ENCODE results near the gene PIM3. TPM values are rescaled to one million over a fixed set of nuclear protein-coding genes. Genes with fewer than 3 reads are reported as not detected.

Gene PIM3
- total and polyA plus RNA-seq, 10 of the 15 experiments (the other 5 are each of a cell fraction or from before 2014, with no cell fraction given) = 0.31 to 60.8 (median 12.4) TPM

DNA sequence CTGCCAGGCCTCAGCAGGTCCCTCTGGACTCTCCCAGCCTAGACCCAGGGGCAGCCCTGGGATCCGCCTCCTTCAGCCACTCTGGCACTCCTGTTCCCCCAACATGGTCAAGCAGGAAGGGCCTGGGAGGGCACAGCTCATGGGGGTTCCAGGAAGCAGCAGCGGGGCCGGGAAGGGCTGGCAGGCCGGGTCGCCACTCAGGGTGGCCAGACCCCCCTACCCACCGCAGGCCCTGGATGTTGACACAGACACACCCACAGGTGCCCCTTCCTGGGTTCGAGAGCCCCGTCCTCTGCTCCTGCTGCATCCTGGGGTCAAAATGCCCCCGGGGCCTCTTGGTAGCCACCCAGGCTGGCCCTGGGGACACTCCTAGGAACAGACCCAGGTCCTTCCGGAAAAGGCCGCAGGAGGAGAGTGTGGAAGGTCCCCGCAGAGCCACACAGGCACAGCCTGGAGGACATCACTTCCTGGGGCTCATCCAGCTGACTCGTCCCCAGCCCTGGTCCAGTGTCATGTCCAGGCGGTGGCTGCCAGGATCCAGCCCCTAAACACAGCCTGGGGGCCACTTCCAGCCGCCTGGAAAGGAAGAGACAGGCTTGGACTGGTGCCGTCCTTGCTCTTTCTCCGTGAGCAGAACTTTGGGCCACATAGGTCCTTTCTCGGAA lies 6.8 kb upstream of the PIM3 start (continued):
- TF ChIP-seq, protein P1, sequence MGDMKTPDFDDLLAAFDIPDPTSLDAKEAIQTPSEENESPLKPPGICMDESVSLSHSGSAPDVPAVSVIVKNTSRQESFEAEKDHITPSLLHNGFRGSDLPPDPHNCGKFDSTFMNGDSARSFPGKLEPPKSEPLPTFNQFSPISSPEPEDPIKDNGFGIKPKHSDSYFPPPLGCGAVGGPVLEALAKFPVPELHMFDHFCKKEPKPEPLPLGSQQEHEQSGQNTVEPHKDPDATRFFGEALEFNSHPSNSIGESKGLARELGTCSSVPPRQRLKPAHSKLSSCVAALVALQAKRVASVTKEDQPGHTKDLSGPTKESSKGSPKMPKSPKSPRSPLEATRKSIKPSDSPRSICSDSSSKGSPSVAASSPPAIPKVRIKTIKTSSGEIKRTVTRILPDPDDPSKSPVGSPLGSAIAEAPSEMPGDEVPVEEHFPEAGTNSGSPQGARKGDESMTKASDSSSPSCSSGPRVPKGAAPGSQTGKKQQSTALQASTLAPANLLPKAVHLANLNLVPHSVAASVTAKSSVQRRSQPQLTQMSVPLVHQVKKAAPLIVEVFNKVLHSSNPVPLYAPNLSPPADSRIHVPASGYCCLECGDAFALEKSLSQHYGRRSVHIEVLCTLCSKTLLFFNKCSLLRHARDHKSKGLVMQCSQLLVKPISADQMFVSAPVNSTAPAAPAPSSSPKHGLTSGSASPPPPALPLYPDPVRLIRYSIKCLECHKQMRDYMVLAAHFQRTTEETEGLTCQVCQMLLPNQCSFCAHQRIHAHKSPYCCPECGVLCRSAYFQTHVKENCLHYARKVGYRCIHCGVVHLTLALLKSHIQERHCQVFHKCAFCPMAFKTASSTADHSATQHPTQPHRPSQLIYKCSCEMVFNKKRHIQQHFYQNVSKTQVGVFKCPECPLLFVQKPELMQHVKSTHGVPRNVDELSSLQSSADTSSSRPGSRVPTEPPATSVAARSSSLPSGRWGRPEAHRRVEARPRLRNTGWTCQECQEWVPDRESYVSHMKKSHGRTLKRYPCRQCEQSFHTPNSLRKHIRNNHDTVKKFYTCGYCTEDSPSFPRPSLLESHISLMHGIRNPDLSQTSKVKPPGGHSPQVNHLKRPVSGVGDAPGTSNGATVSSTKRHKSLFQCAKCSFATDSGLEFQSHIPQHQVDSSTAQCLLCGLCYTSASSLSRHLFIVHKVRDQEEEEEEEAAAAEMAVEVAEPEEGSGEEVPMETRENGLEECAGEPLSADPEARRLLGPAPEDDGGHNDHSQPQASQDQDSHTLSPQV (IDR thresholded peaks at IDR 0.05) = no peak
- TF ChIP-seq, protein P2, sequence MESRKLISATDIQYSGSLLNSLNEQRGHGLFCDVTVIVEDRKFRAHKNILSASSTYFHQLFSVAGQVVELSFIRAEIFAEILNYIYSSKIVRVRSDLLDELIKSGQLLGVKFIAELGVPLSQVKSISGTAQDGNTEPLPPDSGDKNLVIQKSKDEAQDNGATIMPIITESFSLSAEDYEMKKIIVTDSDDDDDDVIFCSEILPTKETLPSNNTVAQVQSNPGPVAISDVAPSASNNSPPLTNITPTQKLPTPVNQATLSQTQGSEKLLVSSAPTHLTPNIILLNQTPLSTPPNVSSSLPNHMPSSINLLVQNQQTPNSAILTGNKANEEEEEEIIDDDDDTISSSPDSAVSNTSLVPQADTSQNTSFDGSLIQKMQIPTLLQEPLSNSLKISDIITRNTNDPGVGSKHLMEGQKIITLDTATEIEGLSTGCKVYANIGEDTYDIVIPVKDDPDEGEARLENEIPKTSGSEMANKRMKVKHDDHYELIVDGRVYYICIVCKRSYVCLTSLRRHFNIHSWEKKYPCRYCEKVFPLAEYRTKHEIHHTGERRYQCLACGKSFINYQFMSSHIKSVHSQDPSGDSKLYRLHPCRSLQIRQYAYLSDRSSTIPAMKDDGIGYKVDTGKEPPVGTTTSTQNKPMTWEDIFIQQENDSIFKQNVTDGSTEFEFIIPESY (IDR thresholded peaks at IDR 0.05) = no peak

DNA sequence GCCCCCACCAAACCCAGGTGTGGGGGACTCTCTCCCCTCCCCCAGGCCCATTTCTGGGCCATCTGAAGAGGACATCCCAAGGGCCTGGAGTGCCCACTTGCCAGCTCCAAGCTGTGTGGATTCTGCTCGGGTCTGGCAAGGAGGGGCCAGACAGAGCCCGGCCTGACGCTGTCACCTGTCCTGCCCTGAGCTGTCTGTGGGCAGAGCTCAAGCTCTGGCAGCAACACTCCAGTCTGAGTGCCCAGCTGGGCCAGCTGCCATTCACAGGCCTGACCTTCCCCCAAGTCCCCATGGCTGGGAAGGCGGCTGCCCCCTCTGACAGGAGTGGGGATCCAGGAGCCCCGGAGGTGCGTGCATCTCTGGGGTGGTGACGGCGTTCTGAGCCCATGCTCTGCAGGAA lies 6.2 kb upstream of the PIM3 start:
- no TSS peak for BruUV-seq (replicated peaks)
- no peak for FAIRE-seq
- no peak overlapping the region for H3K4me3 ChIP-seq
- intact Hi-C loops (cut with micrococcal nuclease; ENCODE audit: unreplicated experiment) = no loop called here
- ChIA-PET CTCF (no interaction called here), SMC1A (ENCODE audit: uncharacterized antibody, unreplicated experiment) (no interaction called here), RAD21 (ENCODE audit: unreplicated experiment) (no interaction called here), POLR2A (no interaction called here)
- H3K27ac ChIP-seq (ENCODE audit: control insufficient read depth, insufficient read depth) = no peak overlapping the region
- no peaks in the 10 kb centered on the region; the same call in 1 of the 2 replicates for H3K79me2 ChIP-seq (ENCODE audit: control insufficient read depth, insufficient read depth, low read length)
- H4K20me1 ChIP-seq (ENCODE audit: control insufficient read depth, insufficient read depth) = no peaks in the 10 kb centered on the region
- no peaks in the 10 kb centered on the region for H3K27me3 ChIP-seq (replicated peaks in 1 of 2; ENCODE audit: control insufficient read depth in 2 of 2, insufficient read depth in 2 of 2, low read length in 1 of 2)
- in situ Hi-C loops (cut with MboI) = no loop called here
- no peak overlapping the region for H2AFZ ChIP-seq (ENCODE audit: control insufficient read depth, low read depth, low read length)
- H3K4me2 ChIP-seq (ENCODE audit: control insufficient read depth, insufficient read depth) = no peak overlapping the region
- no peaks in the 10 kb centered on the region for H3K9me3 ChIP-seq (replicated peaks; ENCODE audit: control insufficient read depth, insufficient read depth, low read length)
- WGBS (ENCODE audit: insufficient coverage, insufficient replicate concordance, low lambda C conversion rate, missing lambda C conversion rate) = 64% methylated on average over 8 of the region's 8 CpGs
- ATAC-seq = no peak
- peaks cover 3% of the 10 kb centered on the region for H3K4me1 ChIP-seq (ENCODE audit: control insufficient read depth, insufficient read depth, low read length)
- no peak overlapping the region for H3K9ac ChIP-seq (ENCODE audit: control insufficient read depth, insufficient read depth, low read length)
- DNase-seq (ENCODE audit: low read depth, low spot score) = no peak
- H3K36me3 ChIP-seq (ENCODE audit: control insufficient read depth in 2 of 2, insufficient read depth in 2 of 2, low read length in 1 of 2) = no peaks in the 10 kb centered on the region
- TF ChIP-seq, protein P3, sequence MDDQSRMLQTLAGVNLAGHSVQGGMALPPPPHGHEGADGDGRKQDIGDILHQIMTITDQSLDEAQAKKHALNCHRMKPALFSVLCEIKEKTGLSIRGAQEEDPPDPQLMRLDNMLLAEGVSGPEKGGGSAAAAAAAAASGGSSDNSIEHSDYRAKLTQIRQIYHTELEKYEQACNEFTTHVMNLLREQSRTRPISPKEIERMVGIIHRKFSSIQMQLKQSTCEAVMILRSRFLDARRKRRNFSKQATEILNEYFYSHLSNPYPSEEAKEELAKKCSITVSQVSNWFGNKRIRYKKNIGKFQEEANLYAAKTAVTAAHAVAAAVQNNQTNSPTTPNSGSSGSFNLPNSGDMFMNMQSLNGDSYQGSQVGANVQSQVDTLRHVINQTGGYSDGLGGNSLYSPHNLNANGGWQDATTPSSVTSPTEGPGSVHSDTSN (IDR thresholded peaks at IDR 0.05; ENCODE audit: insufficient replicate concordance, low read depth, low read length) = no peak
- TF ChIP-seq PAX5 (IDR thresholded peaks at IDR 0.05; ENCODE audit: borderline replicate concordance, low read depth, low read length) (no peak), ZNF24 (IDR thresholded peaks at IDR 0.05) (no peak), JUND (IDR thresholded peaks at IDR 0.05; ENCODE audit: low read depth, low read length) (no peak), GATAD2B (conservative IDR thresholded peaks at IDR 0.05; ENCODE audit: low read depth) (no peak), SMARCA5 (IDR thresholded peaks at IDR 0.05) (no peak), EZH2 (IDR thresholded peaks at IDR 0.05; ENCODE audit: borderline replicate concordance, control insufficient read depth, low read depth, low read length) (no peak), FOS (IDR thresholded peaks at IDR 0.05; ENCODE audit: borderline replicate concordance, extremely low read depth, insufficient read length) (no peak)
- TF ChIP-seq, protein P4, sequence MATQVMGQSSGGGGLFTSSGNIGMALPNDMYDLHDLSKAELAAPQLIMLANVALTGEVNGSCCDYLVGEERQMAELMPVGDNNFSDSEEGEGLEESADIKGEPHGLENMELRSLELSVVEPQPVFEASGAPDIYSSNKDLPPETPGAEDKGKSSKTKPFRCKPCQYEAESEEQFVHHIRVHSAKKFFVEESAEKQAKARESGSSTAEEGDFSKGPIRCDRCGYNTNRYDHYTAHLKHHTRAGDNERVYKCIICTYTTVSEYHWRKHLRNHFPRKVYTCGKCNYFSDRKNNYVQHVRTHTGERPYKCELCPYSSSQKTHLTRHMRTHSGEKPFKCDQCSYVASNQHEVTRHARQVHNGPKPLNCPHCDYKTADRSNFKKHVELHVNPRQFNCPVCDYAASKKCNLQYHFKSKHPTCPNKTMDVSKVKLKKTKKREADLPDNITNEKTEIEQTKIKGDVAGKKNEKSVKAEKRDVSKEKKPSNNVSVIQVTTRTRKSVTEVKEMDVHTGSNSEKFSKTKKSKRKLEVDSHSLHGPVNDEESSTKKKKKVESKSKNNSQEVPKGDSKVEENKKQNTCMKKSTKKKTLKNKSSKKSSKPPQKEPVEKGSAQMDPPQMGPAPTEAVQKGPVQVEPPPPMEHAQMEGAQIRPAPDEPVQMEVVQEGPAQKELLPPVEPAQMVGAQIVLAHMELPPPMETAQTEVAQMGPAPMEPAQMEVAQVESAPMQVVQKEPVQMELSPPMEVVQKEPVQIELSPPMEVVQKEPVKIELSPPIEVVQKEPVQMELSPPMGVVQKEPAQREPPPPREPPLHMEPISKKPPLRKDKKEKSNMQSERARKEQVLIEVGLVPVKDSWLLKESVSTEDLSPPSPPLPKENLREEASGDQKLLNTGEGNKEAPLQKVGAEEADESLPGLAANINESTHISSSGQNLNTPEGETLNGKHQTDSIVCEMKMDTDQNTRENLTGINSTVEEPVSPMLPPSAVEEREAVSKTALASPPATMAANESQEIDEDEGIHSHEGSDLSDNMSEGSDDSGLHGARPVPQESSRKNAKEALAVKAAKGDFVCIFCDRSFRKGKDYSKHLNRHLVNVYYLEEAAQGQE (IDR thresholded peaks at IDR 0.05; ENCODE audit: low read depth, low read length) = no peak
